A549 (cell line): ENCODE results near the gene PIGU. TPM values are rescaled to one million over a fixed set of nuclear protein-coding genes. Genes with fewer than 3 reads are reported as not detected.

ENCODE experiments used
- ATAC-seq, 2 experiments: fragments of 200-7000 bp in 1 of 2; fragments of >200 bp in 1 of 2; cut with Nextera tagmentation in 1 of 2; cut with Tn5 transposase in 1 of 2; 3 replicates each; pipeline versions ENCODE4 v1.8.0 to v1.9.1; 2018 to 2020; ENCODE audit warnings: mild to moderate bottlenecking in 1 of 2, moderate library complexity in 1 of 2
- CTCF ChIA-PET: fragments of 300-600 bp; sonication (Branson Sonifier 250); formaldehyde crosslinking; extraction: SDS; loops from one replicate; lab custom pipeline; 2021; ENCODE audit warnings: antibody characterized with exemption, inconsistent platforms; lab: Yijun Ruan, JAX
- POLR2A ChIA-PET: fragments of 350-600 bp; formaldehyde crosslinking; extraction: SDS; loops from one replicate; lab custom pipeline; 2021; ENCODE audit warnings: antibody characterized with exemption, inconsistent platforms; lab: Yijun Ruan, JAX
- DNase-seq, 2 experiments: peaks; one replicate each; pipeline versions ENCODE4 v3.0.0 to v3.0.0-alpha.2; 2011 to 2016; ENCODE audit warnings: low read depth in 1 of 2, low spot score in 1 of 2
- FAIRE-seq: peaks from 2 replicates; lab custom pipeline; 2011; peaks lifted over from hg19 to GRCh38; lab: Jason Lieb, UNC
- H3K27ac ChIP-seq, 2 experiments: fragments of >200 bp; sonication (Bioruptor Twin); formaldehyde crosslinking; 3 replicates each; pipeline ENCODE4 v1.5.1; 2016 to 2017
- H3K4me1 ChIP-seq: fragments of >200 bp; sonication (Bioruptor Twin); formaldehyde crosslinking; 3 replicates; pipeline ENCODE4 v1.6.1; 2016
- H3K4me2 ChIP-seq: fragments of >200 bp; sonication (Bioruptor Twin); formaldehyde crosslinking; 3 replicates; pipeline ENCODE4 v1.6.1; 2016
- H3K4me3 ChIP-seq: fragments of >200 bp; sonication (Bioruptor Twin); formaldehyde crosslinking; 3 replicates; pipeline ENCODE4 v1.5.1; 2016
- H3K9me3 ChIP-seq: fragments of >200 bp; sonication (Bioruptor Twin); formaldehyde crosslinking; 3 replicates; pipeline ENCODE4 v1.6.1; 2016
- BHLHE40 ChIP-seq: IDR thresholded peaks from 2 replicates; pipeline ENCODE4 v1.6.1; 2012; ENCODE audit warnings: low read depth, low read length, inconsistent platforms
- EHF ChIP-seq: fragments of 250-450 bp; sonication (Bioruptor Pico); IDR thresholded peaks from 2 replicates; pipeline ENCODE4 v1.5.0; 2020; ENCODE audit warnings: mild to moderate bottlenecking
- EHMT2 ChIP-seq: fragments of 200-600 bp; sonication (generic); IDR thresholded peaks from 2 replicates; pipeline ENCODE4 v1.6.1; 2016; ENCODE audit warnings: antibody characterized with exemption, low read depth, mild to moderate bottlenecking, moderate library complexity
- EP300 ChIP-seq, 2 experiments: fragments of >200 bp; sonication (Bioruptor Twin); formaldehyde crosslinking; IDR thresholded peaks; 2 replicates in 1 of 2; 3 replicates in 1 of 2; pipeline ENCODE4 v1.6.1; 2016 to 2017
- HDAC2 ChIP-seq: fragments of 200-600 bp; sonication (generic); IDR thresholded peaks from 2 replicates; pipeline ENCODE4 v1.6.1; 2016
- HOXB13 ChIP-seq: fragments of 250-450 bp; sonication (Bioruptor Pico); IDR thresholded peaks from 2 replicates; pipeline ENCODE4 v1.5.0; 2020; ENCODE audit warnings: low read depth, mild to moderate bottlenecking, moderate library complexity
- JUN ChIP-seq, 2 experiments: fragments of >200 bp; sonication (Bioruptor Twin); formaldehyde crosslinking; IDR thresholded peaks; 2 replicates in 1 of 2; 3 replicates in 1 of 2; pipeline ENCODE4 v1.6.1; 2016 to 2017
- KDM5A ChIP-seq: fragments of 200-600 bp; sonication (generic); IDR thresholded peaks from 2 replicates; pipeline ENCODE4 v1.6.1; 2016; ENCODE audit warnings: antibody characterized with exemption, mild to moderate bottlenecking
- MYC ChIP-seq: IDR thresholded peaks from 2 replicates; pipeline ENCODE4 v1.6.1; 2012; ENCODE audit warnings: mild to moderate bottlenecking, inconsistent platforms, low read length, improper control_type of control experiment, borderline replicate concordance
- POLR2AphosphoS2 ChIP-seq: conservative IDR thresholded peaks from 2 replicates; pipeline ENCODE4 v1.6.1; 2012; ENCODE audit warnings: low read length, improper control_type of control experiment, inconsistent platforms
- RCOR1 ChIP-seq: fragments of 150-350 bp; IDR thresholded peaks from 2 replicates; pipeline ENCODE4 v1.6.1; 2014; ENCODE audit warnings: antibody characterized with exemption, low read length, low read depth
- TP53 ChIP-seq: fragments of 250-450 bp; sonication (Bioruptor Pico); IDR thresholded peaks from 2 replicates; pipeline ENCODE4 v1.5.0; 2021; ENCODE audit warnings: mild to moderate bottlenecking, moderate library complexity
- ZC3H11A ChIP-seq: fragments of 450-650 bp; IDR thresholded peaks from 2 replicates; pipeline ENCODE4 v1.6.1; 2014; ENCODE audit warnings: antibody characterized with exemption, mild to moderate bottlenecking
- ZFP36 ChIP-seq: fragments of 450-650 bp; IDR thresholded peaks from 2 replicates; pipeline ENCODE4 v1.6.1; 2014; ENCODE audit warnings: borderline replicate concordance; ENCODE audit not compliant: partially characterized antibody
- ZNF302 ChIP-seq: fragments of 250-450 bp; sonication (Bioruptor Pico); IDR thresholded peaks from 2 replicates; pipeline ENCODE4 v1.9.0; 2021; ENCODE audit warnings: inconsistent platforms, mild to moderate bottlenecking, moderate library complexity
- ZSCAN20 ChIP-seq: fragments of 250-450 bp; sonication (Bioruptor Pico); IDR thresholded peaks from 2 replicates; pipeline ENCODE4 v1.8.0; 2022; ENCODE audit warnings: mild to moderate bottlenecking, moderate library complexity
- WGBS: methylation state at CpG from one replicate; pipeline ENCODE4 v1.1.6; 2017; ENCODE audit errors: missing lambda C conversion rate; 5-methylcytosine and 5-hydroxymethylcytosine counted together
- polyA plus RNA-seq, 4 experiments: library from polyadenylated mRNA; depleted of rRNA in 3 of 4; stranded (reverse); fragments of >200 nt; fragmentation: RNase III in 1 of 4; extraction: RNeasy Plus Mini Kit Qiagen cat#74134 plus additional on column Dnase treatment in 1 of 4; gene quantifications; 2 replicates in 3 of 4; 3 replicates in 1 of 4; pipeline ENCODE4 v1.2.3, GENCODE V29; 2011 to 2017
- TF ChIP-seq, protein P1 (sequence below): fragments of 250-450 bp; sonication (Bioruptor Pico); IDR thresholded peaks from 2 replicates; pipeline ENCODE4 v1.5.0; 2021; ENCODE audit warnings: mild to moderate bottlenecking, moderate library complexity, borderline replicate concordance
- TF ChIP-seq, protein P2 (sequence below): fragments of 200-600 bp; sonication (generic); IDR thresholded peaks from 2 replicates; pipeline ENCODE4 v1.6.1; 2016; ENCODE audit warnings: antibody characterized with exemption, mild to moderate bottlenecking, moderate library complexity
- TF ChIP-seq, protein P3 (sequence below): IDR thresholded peaks from 2 replicates; pipeline ENCODE4 v1.6.1; 2012
- TF ChIP-seq, protein P4 (sequence below): IDR thresholded peaks from 2 replicates; pipeline ENCODE4 v1.6.1; 2012; ENCODE audit warnings: low read depth, borderline replicate concordance
- TF ChIP-seq, protein P5 (sequence below): fragments of >200 bp; sonication (Bioruptor Twin); formaldehyde crosslinking; IDR thresholded peaks from 3 replicates; pipeline ENCODE4 v1.6.1; 2016
- TF ChIP-seq, protein P6 (sequence below): fragments of 450-650 bp; IDR thresholded peaks from 2 replicates; pipeline ENCODE4 v1.6.1; 2014; ENCODE audit warnings: antibody characterized with exemption
- TF ChIP-seq, protein P7 (sequence below): fragments of 250-450 bp; sonication (Bioruptor Pico); IDR thresholded peaks from 2 replicates; pipeline ENCODE4 v1.5.0; 2020; ENCODE audit warnings: low read depth, mild to moderate bottlenecking, moderate library complexity

The PIGU gene
- polyA plus RNA-seq, 2 of the 4 experiments (the other 2 are of a cell fraction): 27.8 to 103 TPM

DNA sequence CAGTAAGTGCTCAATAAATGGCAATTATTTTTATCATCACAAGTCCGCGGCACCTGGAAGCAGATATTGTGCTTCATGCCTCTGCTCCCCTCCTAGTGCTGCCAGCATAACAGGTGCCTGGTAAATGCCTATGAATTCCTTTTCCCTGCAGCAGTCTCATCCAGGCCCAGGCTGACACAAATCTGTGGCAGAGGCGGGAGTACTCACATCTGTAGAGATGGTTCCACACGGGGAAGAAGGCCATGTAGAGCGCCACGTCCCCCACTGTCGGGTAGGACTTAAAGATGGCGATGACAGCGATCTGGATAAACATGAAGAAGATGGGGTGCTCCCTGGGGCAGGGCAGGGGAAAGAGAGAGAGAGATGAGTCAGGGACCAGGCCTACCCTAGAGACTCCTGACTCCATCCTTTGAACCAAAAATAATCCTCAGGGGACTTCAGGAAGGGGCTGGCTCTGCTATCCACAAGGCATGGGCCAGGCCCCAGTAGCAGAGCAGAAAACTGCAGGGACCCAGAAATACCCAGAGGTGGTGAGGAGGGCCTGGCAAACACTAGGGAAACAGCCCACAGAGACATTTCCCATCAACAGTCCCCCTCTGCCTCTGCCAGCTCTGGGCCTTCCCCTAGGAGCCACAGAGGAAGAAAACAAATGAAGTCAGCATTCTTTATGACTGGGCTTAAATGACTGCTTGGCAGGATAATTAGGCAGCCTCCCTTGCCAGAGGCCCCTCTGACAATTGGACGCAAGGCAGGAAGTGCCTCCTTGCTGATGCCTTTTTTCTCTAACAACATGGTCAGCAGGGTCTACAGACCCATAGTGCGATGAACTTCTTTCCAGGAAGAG lies 95.3 kb downstream of the PIGU start:
- DNase-seq (no peak), ATAC-seq (no peak), FAIRE-seq (no peak)
- ChIA-PET CTCF (interaction anchor here (0.9 to 7.7 kb wide), 4 partner anchors 16 to 186 kb away, joined by 4 to 108 read pairs (median 44); partner anchors contain the start of gene TP53INP2), POLR2A (no interaction called here)
- TF ChIP-seq ZC3H11A (no peak), POLR2AphosphoS2 (no peak), ZSCAN20 (CRISPR knock-in tag) (no peak), EHF (CRISPR knock-in tag) (no peak)
- TF ChIP-seq, protein P1, sequence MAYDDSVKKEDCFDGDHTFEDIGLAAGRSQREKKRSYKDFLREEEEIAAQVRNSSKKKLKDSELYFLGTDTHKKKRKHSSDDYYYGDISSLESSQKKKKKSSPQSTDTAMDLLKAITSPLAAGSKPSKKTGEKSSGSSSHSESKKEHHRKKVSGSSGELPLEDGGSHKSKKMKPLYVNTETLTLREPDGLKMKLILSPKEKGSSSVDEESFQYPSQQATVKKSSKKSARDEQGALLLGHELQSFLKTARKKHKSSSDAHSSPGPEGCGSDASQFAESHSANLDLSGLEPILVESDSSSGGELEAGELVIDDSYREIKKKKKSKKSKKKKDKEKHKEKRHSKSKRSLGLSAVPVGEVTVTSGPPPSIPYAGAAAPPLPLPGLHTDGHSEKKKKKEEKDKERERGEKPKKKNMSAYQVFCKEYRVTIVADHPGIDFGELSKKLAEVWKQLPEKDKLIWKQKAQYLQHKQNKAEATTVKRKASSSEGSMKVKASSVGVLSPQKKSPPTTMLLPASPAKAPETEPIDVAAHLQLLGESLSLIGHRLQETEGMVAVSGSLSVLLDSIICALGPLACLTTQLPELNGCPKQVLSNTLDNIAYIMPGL (CRISPR knock-in tag): no peak
- TF ChIP-seq, protein P2, sequence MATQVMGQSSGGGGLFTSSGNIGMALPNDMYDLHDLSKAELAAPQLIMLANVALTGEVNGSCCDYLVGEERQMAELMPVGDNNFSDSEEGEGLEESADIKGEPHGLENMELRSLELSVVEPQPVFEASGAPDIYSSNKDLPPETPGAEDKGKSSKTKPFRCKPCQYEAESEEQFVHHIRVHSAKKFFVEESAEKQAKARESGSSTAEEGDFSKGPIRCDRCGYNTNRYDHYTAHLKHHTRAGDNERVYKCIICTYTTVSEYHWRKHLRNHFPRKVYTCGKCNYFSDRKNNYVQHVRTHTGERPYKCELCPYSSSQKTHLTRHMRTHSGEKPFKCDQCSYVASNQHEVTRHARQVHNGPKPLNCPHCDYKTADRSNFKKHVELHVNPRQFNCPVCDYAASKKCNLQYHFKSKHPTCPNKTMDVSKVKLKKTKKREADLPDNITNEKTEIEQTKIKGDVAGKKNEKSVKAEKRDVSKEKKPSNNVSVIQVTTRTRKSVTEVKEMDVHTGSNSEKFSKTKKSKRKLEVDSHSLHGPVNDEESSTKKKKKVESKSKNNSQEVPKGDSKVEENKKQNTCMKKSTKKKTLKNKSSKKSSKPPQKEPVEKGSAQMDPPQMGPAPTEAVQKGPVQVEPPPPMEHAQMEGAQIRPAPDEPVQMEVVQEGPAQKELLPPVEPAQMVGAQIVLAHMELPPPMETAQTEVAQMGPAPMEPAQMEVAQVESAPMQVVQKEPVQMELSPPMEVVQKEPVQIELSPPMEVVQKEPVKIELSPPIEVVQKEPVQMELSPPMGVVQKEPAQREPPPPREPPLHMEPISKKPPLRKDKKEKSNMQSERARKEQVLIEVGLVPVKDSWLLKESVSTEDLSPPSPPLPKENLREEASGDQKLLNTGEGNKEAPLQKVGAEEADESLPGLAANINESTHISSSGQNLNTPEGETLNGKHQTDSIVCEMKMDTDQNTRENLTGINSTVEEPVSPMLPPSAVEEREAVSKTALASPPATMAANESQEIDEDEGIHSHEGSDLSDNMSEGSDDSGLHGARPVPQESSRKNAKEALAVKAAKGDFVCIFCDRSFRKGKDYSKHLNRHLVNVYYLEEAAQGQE: no peak
- TF ChIP-seq, protein P3, sequence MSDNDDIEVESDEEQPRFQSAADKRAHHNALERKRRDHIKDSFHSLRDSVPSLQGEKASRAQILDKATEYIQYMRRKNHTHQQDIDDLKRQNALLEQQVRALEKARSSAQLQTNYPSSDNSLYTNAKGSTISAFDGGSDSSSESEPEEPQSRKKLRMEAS: no peak
- Histone ChIP-seq H3K4me2 (no peak overlapping the region), H3K4me3 (no peak overlapping the region), H3K4me1 (peaks cover 15% of the 10 kb centered on the region; the same call in 2 of the 3 replicates), H3K27ac (no peak overlapping the region), H3K9me3 (no peaks in the 10 kb centered on the region)
- WGBS: 92% methylated on average over 11 of the region's 11 CpGs

DNA sequence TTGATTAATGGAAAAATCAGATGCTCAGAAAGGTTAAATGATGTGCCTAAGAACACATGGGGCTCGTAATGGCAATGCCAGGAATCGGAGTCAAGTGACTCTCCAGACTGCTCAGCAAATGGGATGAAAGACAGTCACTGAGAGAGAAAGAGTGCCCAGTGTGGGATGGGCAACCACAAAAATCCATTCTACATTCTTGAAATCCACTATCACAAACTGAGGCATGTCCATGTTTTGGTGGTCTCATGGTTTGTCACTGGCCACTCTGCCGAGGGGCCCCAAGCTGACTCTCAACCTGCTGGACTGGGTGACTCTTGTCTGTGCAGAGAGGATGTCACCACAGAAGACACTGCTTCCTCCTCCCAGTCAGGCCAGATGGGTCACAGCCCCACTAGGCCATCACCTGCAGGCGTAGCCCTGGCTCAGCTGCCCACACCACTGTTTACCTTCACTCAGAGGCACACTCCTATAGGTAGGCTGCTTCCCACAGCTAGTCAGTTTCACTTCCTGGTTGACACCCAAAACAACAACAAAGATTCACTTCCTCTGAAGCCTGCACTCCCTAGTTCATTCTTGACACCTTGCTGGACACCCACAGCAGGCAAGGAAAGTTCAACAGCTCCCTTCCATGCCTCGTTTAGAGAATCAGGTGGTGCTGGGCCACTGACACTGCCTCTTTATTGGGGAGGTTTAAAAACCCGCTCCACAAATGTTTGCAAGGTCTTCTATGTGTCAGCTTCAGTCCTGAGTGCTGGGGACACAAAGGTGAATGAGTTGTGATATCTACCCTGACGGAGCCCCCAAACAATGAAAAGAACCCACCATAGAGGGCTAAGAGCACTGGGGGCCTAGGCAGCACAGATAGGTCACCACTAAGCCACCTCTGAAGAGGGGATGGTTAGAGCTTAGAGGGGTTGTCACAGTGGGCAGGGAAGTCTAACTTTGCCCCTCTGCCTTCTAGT lies 96.6 kb downstream of the PIGU start:
- FAIRE-seq (no peak), ATAC-seq (no peak), DNase-seq (no peak)
- ChIA-PET POLR2A (interaction anchor here (1.2 kb wide), 1 partner anchor 125 kb away, joined by 3 read pairs; no protein-coding TSS in a partner anchor), CTCF (interaction anchor here (0.7 to 7.7 kb wide), 21 partner anchors 10 to 268 kb away, joined by 3 to 108 read pairs (median 4); partner anchors contain the start of gene TP53INP2)
- Histone ChIP-seq H3K4me3 (no peak overlapping the region), H3K27ac (no peak overlapping the region), H3K4me1 (peaks cover 15% of the 10 kb centered on the region; the same call in 2 of the 3 replicates), H3K9me3 (no peaks in the 10 kb centered on the region), H3K4me2 (no peak overlapping the region)
- WGBS: 87% methylated on average over 7 of the region's 7 CpGs
- TF ChIP-seq ZNF302 (CRISPR knock-in tag) (no peak), HOXB13 (no peak), BHLHE40 (no peak), MYC (no peak), ZC3H11A (no peak), EHF (CRISPR knock-in tag) (no peak), TP53 (CRISPR knock-in tag) (no peak), JUN (IDR thresholded peaks at IDR 0.05) (no peak), EP300 (IDR thresholded peaks at IDR 0.05) (no peak), RCOR1 (no peak), KDM5A (no peak), HDAC2 (no peak), ZSCAN20 (CRISPR knock-in tag) (no peak), EHMT2 (no peak), ZFP36 (no peak)
- TF ChIP-seq, protein P4, sequence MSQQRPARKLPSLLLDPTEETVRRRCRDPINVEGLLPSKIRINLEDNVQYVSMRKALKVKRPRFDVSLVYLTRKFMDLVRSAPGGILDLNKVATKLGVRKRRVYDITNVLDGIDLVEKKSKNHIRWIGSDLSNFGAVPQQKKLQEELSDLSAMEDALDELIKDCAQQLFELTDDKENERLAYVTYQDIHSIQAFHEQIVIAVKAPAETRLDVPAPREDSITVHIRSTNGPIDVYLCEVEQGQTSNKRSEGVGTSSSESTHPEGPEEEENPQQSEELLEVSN: no peak
- TF ChIP-seq, protein P5, sequence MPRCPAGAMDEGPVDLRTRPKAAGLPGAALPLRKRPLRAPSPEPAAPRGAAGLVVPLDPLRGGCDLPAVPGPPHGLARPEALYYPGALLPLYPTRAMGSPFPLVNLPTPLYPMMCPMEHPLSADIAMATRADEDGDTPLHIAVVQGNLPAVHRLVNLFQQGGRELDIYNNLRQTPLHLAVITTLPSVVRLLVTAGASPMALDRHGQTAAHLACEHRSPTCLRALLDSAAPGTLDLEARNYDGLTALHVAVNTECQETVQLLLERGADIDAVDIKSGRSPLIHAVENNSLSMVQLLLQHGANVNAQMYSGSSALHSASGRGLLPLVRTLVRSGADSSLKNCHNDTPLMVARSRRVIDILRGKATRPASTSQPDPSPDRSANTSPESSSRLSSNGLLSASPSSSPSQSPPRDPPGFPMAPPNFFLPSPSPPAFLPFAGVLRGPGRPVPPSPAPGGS: no peak
- TF ChIP-seq, protein P6, sequence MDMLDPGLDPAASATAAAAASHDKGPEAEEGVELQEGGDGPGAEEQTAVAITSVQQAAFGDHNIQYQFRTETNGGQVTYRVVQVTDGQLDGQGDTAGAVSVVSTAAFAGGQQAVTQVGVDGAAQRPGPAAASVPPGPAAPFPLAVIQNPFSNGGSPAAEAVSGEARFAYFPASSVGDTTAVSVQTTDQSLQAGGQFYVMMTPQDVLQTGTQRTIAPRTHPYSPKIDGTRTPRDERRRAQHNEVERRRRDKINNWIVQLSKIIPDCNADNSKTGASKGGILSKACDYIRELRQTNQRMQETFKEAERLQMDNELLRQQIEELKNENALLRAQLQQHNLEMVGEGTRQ: no peak
- TF ChIP-seq, protein P7, sequence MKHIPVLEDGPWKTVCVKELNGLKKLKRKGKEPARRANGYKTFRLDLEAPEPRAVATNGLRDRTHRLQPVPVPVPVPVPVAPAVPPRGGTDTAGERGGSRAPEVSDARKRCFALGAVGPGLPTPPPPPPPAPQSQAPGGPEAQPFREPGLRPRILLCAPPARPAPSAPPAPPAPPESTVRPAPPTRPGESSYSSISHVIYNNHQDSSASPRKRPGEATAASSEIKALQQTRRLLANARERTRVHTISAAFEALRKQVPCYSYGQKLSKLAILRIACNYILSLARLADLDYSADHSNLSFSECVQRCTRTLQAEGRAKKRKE (CRISPR knock-in tag): no peak
